ENCODE data around the gene CBFA2T2. TPM values are rescaled to one million over a fixed set of nuclear protein-coding genes. Genes with fewer than 3 reads are reported as not detected.

Gene CBFA2T2
- total and polyA plus RNA-seq, 2 donors (not counting 3 experiments of a cell fraction or from before 2014, with no cell fraction given) = 10.7 to 12.1 TPM

- H3K27ac ChIP-seq (ENCODE audit: insufficient read depth, low read depth, low read length) = no peak overlapping the region
- no TSS peak for BruUV-seq (replicated peaks)
- H4K20me1 ChIP-seq (replicated peaks; ENCODE audit: control insufficient read depth, extremely low read depth, insufficient read depth, low read length) = no peaks in the 10 kb centered on the region
- no peak overlapping the region for H3K4me3 ChIP-seq (replicated peaks in 1 of 3; ENCODE audit: insufficient read depth in 1 of 3, low read depth in 1 of 3, low read length in 3 of 3)
- peaks cover 11% of the 10 kb centered on the region for H3K4me1 ChIP-seq (ENCODE audit: control insufficient read depth, extremely low read depth, insufficient read depth, low read length)
- H3K36me3 ChIP-seq (ENCODE audit: control insufficient read depth in 2 of 2, extremely low read depth in 1 of 2, insufficient read depth in 2 of 2, low read length in 2 of 2) = no peaks in the 10 kb centered on the region
- intact Hi-C loops (cut with micrococcal nuclease) (no loop called here), dilution Hi-C loops (cut with MboI; ENCODE audit: extremely low pct_ligation_motif_present, low sequenced_read_pairs) (no loop called here)
- CTCF ChIA-PET = interaction anchor here (1.3 to 2.1 kb wide), 2 partner anchors 10 to 11 kb away, joined by 3 to 4 read pairs; no protein-coding TSS in a partner anchor
- no peak overlapping the region for H3K4me2 ChIP-seq (ENCODE audit: insufficient read depth, low read length)
- FAIRE-seq (no peak), DNase-seq (ENCODE audit: low read depth, low spot score) (no peak)
- H3K9ac ChIP-seq (replicated peaks; ENCODE audit: extremely low read depth, insufficient read depth, low read length) = no peak overlapping the region
- no peaks in the 10 kb centered on the region for H3K9me3 ChIP-seq (replicated peaks; ENCODE audit: control insufficient read depth, insufficient read depth, low read length)
- POLR2A ChIA-PET = no interaction called here
- no peak overlapping the region for H2AFZ ChIP-seq (ENCODE audit: low read depth, low read length)
- no peaks in the 10 kb centered on the region for H3K27me3 ChIP-seq (ENCODE audit: control insufficient read depth in 2 of 2, insufficient read depth in 2 of 2, low read length in 2 of 2)
- TF ChIP-seq EZH2 (IDR thresholded peaks at IDR 0.05; ENCODE audit: borderline replicate concordance, low read depth, low read length, severe bottlenecking) (no peak), MYC (IDR thresholded peaks at IDR 0.05; ENCODE audit: low read depth, low read length) (no peak), FOS (IDR thresholded peaks at IDR 0.05; ENCODE audit: borderline replicate concordance, insufficient read depth, low read length) (no peak), JUN (IDR thresholded peaks at IDR 0.05; ENCODE audit: borderline replicate concordance, insufficient read depth, insufficient read length, low read depth) (no peak), CTCF (IDR thresholded peaks at IDR 0.05; ENCODE audit: extremely low read depth in 1 of 2, insufficient read depth in 1 of 2, low read depth in 1 of 2, low read length in 2 of 2) (no peak), POLR2A (IDR thresholded peaks at IDR 0.05; ENCODE audit: low read depth, low read length) (no peak), MAX (IDR thresholded peaks at IDR 0.05; ENCODE audit: insufficient read depth, insufficient read length) (no peak), GATA2 (IDR thresholded peaks at IDR 0.05; ENCODE audit: insufficient read depth, insufficient read length, low read depth, low read length) (no peak), POLR2AphosphoS5 (IDR thresholded peaks at IDR 0.05; ENCODE audit: insufficient read depth, low read depth, low read length) (no peak)
- H3K9me1 ChIP-seq (replicated peaks; ENCODE audit: control insufficient read depth, extremely low read depth, insufficient read depth, low read length) = no peaks in the 10 kb centered on the region
- H3K79me2 ChIP-seq (ENCODE audit: control insufficient read depth, insufficient read depth, low read length) = no peaks in the 10 kb centered on the region
Observed at GRCh38 chr20:33693741-33694638, 204.1 kb downstream of the CBFA2T2 start.
